KMS-11 (cell line): ENCODE results near the gene ARHGEF37.
"Not testable (repeated sequence)": the region's sequence is repeated elsewhere in the genome, so short reads cannot be mapped to it uniquely, and the experiment has no call there.

ENCODE experiments used
- H2AFZ ChIP-seq: fragments of 200-600 bp; sonication (generic); 2 replicates; pipeline ENCODE4 v1.6.1; 2016; ENCODE audit warnings: antibody characterized with exemption, mixed run types, low read depth
- H3K27ac ChIP-seq: fragments of 200-600 bp; sonication (generic); 2 replicates; pipeline ENCODE4 v1.6.1; 2016; ENCODE audit warnings: mild to moderate bottlenecking, mixed run types
- H3K27me3 ChIP-seq: fragments of 200-600 bp; sonication (generic); 2 replicates; pipeline ENCODE4 v1.6.1; 2017; ENCODE audit warnings: mild to moderate bottlenecking, low read depth, mixed run types, moderate library complexity; ENCODE audit not compliant: insufficient read depth
- H3K36me3 ChIP-seq: fragments of 200-600 bp; sonication (generic); 2 replicates; pipeline ENCODE4 v1.6.1; 2017; ENCODE audit warnings: mild to moderate bottlenecking, mixed run types; ENCODE audit not compliant: insufficient read depth
- H3K4me1 ChIP-seq: fragments of 200-600 bp; sonication (generic); 2 replicates; pipeline ENCODE4 v1.6.1; 2016; ENCODE audit warnings: mild to moderate bottlenecking, low read depth, mixed run types; ENCODE audit not compliant: poor library complexity, severe bottlenecking
- H3K4me2 ChIP-seq: fragments of 200-600 bp; sonication (generic); 2 replicates; pipeline ENCODE4 v1.7.0; 2016; ENCODE audit warnings: mild to moderate bottlenecking, mixed run types
- H3K4me3 ChIP-seq: fragments of 200-600 bp; sonication (generic); IDR thresholded peaks from 2 replicates; pipeline ENCODE4 v1.6.1; 2017; ENCODE audit warnings: low read depth, low read length, mixed read lengths; ENCODE audit not compliant: insufficient read depth
- H3K79me2 ChIP-seq: fragments of 200-600 bp; sonication (generic); 2 replicates; pipeline ENCODE4 v1.6.1; 2016; ENCODE audit warnings: low read depth, mixed run types; ENCODE audit not compliant: insufficient read depth
- H3K9ac ChIP-seq: fragments of 200-600 bp; sonication (generic); 2 replicates; pipeline ENCODE4 v1.6.1; 2016; ENCODE audit warnings: mild to moderate bottlenecking, mixed run types
- H4K20me1 ChIP-seq: fragments of 200-600 bp; sonication (generic); 2 replicates; pipeline ENCODE4 v1.6.1; 2016; ENCODE audit warnings: mild to moderate bottlenecking, mixed run types; ENCODE audit not compliant: insufficient read depth
- CTCF ChIP-seq: fragments of 200-600 bp; sonication (generic); conservative IDR thresholded peaks from 2 replicates; pipeline ENCODE4 v1.6.1; 2017; ENCODE audit warnings: low read depth, mild to moderate bottlenecking, antibody characterized with exemption, low read length, moderate library complexity, mixed read lengths

The ARHGEF37 gene

GRCh38 chr5:149597618-149598017 lies 16.3 kb downstream of the ARHGEF37 start:
- no peak for TF ChIP-seq CTCF
- Histone ChIP-seq H3K27me3 (no peaks in the 10 kb centered on the region), H4K20me1 (no peaks in the 10 kb centered on the region), H3K27ac (no peak overlapping the region), H3K79me2 (no peaks in the 10 kb centered on the region), H2AFZ (no peak overlapping the region), H3K36me3 (no peaks in the 10 kb centered on the region), H3K4me3 (no peak overlapping the region), H3K4me1 (no peaks in the 10 kb centered on the region), H3K4me2 (no peak overlapping the region), H3K9ac (no peak overlapping the region)

- H4K20me1 ChIP-seq, H3K9ac ChIP-seq, H3K36me3 ChIP-seq, H3K79me2 ChIP-seq, H2AFZ ChIP-seq, H3K4me2 ChIP-seq, H3K27me3 ChIP-seq, H3K4me1 ChIP-seq, H3K27ac ChIP-seq, H3K4me3 ChIP-seq: not testable (repeated sequence)
Observed at GRCh38 chr5:149598234-149598633, 16.9 kb downstream of the ARHGEF37 start.

GRCh38 chr5:149598966-149599365 lies 17.7 kb downstream of the ARHGEF37 start:
- Histone ChIP-seq H3K27ac (no peak overlapping the region), H3K4me2 (no peak overlapping the region), H3K36me3 (no peaks in the 10 kb centered on the region), H2AFZ (no peak overlapping the region), H3K27me3 (no peaks in the 10 kb centered on the region), H3K4me1 (no peaks in the 10 kb centered on the region), H4K20me1 (no peaks in the 10 kb centered on the region), H3K9ac (no peak overlapping the region), H3K79me2 (no peaks in the 10 kb centered on the region), H3K4me3 (no peak overlapping the region)
- TF ChIP-seq CTCF = no peak

- Histone ChIP-seq H3K4me2 (no peak overlapping the region), H2AFZ (no peak overlapping the region), H3K27ac (no peak overlapping the region), H3K4me3 (no peak overlapping the region), H4K20me1 (no peaks in the 10 kb centered on the region), H3K79me2 (no peaks in the 10 kb centered on the region), H3K4me1 (no peaks in the 10 kb centered on the region), H3K36me3 (no peaks in the 10 kb centered on the region), H3K27me3 (no peaks in the 10 kb centered on the region), H3K9ac (no peak overlapping the region)
- TF ChIP-seq CTCF = no peak
Observed at GRCh38 chr5:149599375-149599774, 18.1 kb downstream of the ARHGEF37 start.

GRCh38 chr5:149600932-149601331 lies 19.6 kb downstream of the ARHGEF37 start:
- no peaks in the 10 kb centered on the region for H3K36me3 ChIP-seq
- no peak overlapping the region for H3K27ac ChIP-seq
- no peak overlapping the region for H3K4me3 ChIP-seq
- H3K4me1 ChIP-seq = no peaks in the 10 kb centered on the region
- TF ChIP-seq CTCF = no peak
- H4K20me1 ChIP-seq = no peaks in the 10 kb centered on the region
- H3K27me3 ChIP-seq = no peaks in the 10 kb centered on the region
- H3K9ac ChIP-seq = no peak overlapping the region
- H2AFZ ChIP-seq = no peak overlapping the region
- no peaks in the 10 kb centered on the region for H3K79me2 ChIP-seq
- H3K4me2 ChIP-seq = no peak overlapping the region
